NCI-H2107 (cell line): ENCODE measurements around the gene C5orf46.

Experiments used
- DNase-seq: peaks from one replicate; lab custom pipeline; 2025; lab: John Stamatoyannopoulos, UW

C5orf46 gene

DNA sequence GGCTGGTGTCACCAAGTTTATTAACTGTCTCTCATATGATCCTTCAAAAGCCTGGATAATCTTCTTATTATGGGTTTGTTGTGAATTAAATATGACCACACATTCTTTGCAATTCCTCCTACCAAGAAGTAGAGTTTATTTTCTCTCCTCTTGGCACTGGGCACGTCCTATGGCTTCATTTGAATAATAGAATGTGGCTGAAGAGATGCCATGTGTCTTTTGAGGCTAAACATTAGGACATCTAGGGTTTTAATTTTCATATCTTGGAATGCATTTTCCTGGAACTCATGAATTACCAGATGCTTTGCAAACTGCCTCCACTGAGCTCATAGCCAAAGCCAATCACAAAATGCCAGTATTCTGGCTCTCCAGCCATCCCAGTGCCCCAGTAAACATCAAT is 47.8 kb downstream of the C5orf46 start:
- DNase-seq: no peak

DNA sequence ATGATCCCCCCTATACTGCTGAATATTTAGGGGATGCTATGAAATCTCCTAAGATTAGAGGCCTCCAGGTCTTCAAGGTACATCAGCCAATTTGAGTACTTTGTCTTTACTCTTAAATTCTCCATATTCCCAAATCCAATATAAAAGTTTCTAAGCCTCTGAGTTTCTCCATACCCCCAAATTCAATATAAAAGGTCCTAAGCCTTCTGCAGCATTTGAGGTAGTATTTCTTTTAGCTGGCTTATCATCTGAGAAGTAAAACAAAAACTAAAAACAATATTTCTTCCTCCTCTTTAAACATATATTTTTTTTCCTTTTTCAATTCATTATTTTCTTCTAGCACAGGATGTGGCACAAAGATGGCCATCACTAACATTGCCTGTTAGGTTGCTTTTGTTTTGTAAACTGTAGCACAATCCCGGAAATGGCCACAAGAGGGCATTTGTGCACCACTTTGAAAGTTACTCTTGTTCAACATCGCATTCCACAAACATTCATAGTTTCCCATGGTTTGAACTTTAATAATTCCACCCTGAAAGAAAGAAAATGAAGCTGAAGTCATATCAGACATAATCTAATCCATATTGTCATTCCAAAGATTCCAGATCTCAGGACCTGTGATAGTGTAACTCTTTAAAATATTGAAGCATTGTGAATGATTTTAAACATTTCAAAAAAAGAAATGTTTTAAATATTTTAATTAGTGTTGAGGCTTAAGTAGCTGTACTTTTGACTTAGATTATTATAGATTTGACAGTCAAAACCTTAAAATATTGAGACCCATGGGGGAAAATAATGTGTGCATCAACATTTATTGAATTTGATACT is 48.8 kb downstream of the C5orf46 start:
- DNase-seq: peak; percentile 19

GRCh38 chr5:147856801-147857200 is 49.5 kb downstream of the C5orf46 start:
- no peak for DNase-seq

DNA sequence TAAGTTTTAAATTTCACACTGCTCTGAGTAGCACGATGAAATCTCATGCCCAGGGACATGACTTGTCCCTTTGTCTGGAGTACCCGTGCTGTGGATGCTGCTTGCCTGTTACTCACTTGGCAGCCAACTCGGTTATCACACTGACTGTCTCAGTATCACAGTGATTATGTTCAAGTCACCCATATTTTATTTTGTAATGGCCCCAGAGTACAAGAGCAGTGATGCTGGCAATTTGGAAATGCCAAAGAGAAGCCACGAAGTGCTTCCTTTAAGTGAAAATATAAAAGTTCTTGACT is 50.6 kb downstream of the C5orf46 start:
- DNase-seq: no peak

GRCh38 chr5:147854894-147855773 is 51.2 kb downstream of the C5orf46 start:
- DNase-seq: no peak

DNA sequence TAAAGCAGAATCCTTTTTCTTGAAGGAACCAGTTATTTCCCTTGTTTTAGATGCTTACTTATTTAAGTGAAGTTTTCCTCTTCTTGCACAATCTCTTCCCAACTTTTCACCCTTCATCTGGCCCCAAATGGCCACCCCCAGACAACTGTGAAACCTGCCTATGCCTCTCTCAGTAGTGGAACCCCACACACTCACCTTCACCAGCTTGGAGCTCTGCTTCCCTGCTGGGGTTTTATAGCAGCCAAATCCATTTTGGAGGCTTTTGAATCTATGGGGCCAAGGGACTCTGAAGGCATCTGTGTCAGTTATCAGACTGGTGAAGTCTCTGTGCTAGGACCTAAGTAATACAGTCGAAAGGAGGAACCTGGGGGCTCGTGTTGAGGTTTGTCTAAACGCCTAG is 52.0 kb downstream of the C5orf46 start:
- DNase-seq: no peak

GRCh38 chr5:147853372-147853987 is 52.9 kb downstream of the C5orf46 start:
- no peak for DNase-seq

DNA sequence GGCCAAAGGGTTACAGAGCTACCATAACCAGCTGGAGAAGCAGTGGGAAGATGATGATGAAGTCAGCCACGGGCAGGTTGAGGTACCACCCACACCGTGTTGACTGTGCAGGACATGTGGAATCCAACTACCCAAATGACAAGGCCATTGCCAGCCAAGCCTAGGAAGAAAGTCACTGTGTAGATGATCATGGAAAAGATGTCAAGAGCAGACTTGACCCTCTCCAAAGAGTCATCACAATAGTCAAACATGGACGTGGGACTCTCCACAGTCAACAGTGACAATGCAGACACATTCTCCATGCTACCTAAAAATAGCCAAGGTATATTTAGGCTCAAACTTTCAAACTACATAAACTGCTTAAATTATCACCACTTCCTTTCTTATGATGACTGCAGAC is 54.0 kb downstream of the C5orf46 start:
- DNase-seq: no peak

- no peak for DNase-seq
Observed at GRCh38 chr5:147851578-147851977, 54.8 kb downstream of the C5orf46 start.

DNA sequence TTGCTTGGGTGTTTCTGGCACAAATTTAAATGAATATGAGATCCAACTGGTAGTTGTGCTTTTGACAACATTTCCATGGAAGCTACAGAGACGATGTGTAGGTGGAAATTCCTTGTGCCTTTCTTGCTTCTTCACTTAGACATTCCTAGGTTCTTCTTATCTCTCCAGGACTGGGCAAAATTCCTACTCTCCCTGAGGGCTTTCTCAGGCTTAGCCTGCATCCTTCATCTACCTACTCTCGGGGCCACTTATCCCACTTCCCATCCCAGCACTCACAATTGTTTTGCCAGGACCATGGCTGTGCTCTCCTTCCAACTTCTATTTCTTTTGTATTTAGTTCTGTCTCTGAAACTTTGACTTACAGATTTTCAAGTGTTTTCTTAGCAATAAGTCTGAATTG is 57.1 kb downstream of the C5orf46 start:
- DNase-seq: no peak

DNA sequence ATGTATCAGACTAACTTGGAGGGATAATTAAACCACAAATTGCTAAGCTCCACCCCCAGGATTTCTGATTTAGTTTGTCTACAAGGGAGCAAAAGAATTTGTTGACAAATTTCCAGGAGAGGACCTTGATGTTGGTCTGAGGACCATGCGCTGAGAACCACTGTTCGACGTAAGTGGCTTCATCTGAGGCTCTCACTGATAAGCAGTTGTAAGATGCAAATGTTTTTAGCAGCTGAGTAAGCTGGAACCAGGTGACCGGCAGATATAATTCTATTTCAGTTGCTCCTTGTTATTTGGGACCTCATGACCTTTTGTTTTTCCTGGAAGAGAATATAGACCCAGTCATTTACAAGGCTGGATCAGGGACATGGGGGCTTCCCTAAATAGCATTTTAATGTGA is 60.7 kb downstream of the C5orf46 start:
- no peak for DNase-seq

DNA sequence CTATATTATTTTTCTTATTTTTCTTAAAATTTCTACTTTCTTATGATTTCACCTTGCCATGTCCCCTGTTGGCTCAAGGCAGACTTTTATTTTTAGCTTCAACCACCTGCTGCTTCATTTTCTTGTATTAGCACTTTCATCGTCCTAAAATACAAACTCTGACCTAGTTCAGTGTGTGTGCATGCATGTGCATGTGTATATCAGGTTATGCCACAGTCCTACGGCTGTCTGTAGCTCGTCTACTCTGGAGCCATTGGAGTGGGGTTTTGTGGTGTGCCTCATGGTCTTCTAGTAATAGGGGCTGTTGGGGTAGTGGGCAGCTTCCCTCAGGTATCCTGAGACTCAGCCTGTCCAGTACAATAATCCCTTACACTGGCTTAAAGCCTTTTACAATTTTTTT is 61.5 kb downstream of the C5orf46 start:
- no peak for DNase-seq

GRCh38 chr5:147842869-147843268 is 63.5 kb downstream of the C5orf46 start:
- DNase-seq: no peak
